ENCODE results near the gene ANKRD12. TPM values are rescaled to one million over a fixed set of nuclear protein-coding genes. Genes with fewer than 3 reads are reported as not detected.

Gene ANKRD12
- total RNA-seq, 1 experiment from 2014 or later = 31.6 TPM

GRCh38 chr18:9109523-9109922, 27.1 kb upstream of the ANKRD12 start:
- BruUV-seq (replicated peaks) = no TSS peak
- intact Hi-C loops (cut with micrococcal nuclease; ENCODE audit: unreplicated experiment) = no loop called here
- no peaks in the 10 kb centered on the region for H3K27me3 ChIP-seq (ENCODE audit: insufficient read depth, low read depth)
- no peaks in the 10 kb centered on the region for H3F3A ChIP-seq (ENCODE audit: insufficient read depth, low read depth)
- POLR2A ChIA-PET (ENCODE audit: unreplicated experiment) = interaction anchor here (0.6 to 0.7 kb wide), 3 partner anchors 26 to 158 kb away, joined by 3 to 7 read pairs (median 5); no protein-coding TSS in a partner anchor
- no peaks in the 10 kb centered on the region for H3K9me2 ChIP-seq (ENCODE audit: insufficient read depth)
- H3K9me3 ChIP-seq (ENCODE audit: insufficient read depth, low read depth) = no peaks in the 10 kb centered on the region
- H3K4me1 ChIP-seq (replicated peaks; ENCODE audit: insufficient read depth) = peaks cover 26% of the 10 kb centered on the region
- H3K27ac ChIP-seq = no peak overlapping the region
- no peak for TF ChIP-seq EZH2 (IDR thresholded peaks at IDR 0.05; ENCODE audit: low read depth)
- TF ChIP-seq CTCF (conservative IDR thresholded peaks at IDR 0.05) = no peak
- peaks cover 100% of the 10 kb centered on the region for H3K79me2 ChIP-seq (ENCODE audit: low read depth)
- no peak overlapping the region for H3K4me2 ChIP-seq
- CTCF ChIA-PET = interaction anchor here (0.6 kb wide), 2 partner anchors 225 to 1418 kb away, joined by 5 to 7 read pairs; partner anchors contain the start of gene TWSG1
- H3K4me3 ChIP-seq = no peak overlapping the region
- peaks cover 9% of the 10 kb centered on the region for H3K36me3 ChIP-seq (ENCODE audit: low read depth)
- no peak for DNase-seq
- H2AFZ ChIP-seq = no peak overlapping the region
- H4K20me1 ChIP-seq (ENCODE audit: insufficient read depth) = peaks cover 90% of the 10 kb centered on the region

- peaks cover 29% of the 10 kb centered on the region for H3K4me1 ChIP-seq (replicated peaks; ENCODE audit: insufficient read depth)
- no peak overlapping the region for H3K4me2 ChIP-seq
- peaks cover 27% of the 10 kb centered on the region for H3F3A ChIP-seq (ENCODE audit: insufficient read depth, low read depth)
- DNase-seq = no peak
- BruUV-seq (replicated peaks) = no TSS peak
- intact Hi-C loops (cut with micrococcal nuclease; ENCODE audit: unreplicated experiment) = no loop called here
- POLR2A ChIA-PET (ENCODE audit: unreplicated experiment) = interaction anchor here (0.6 kb wide), 1 partner anchor 97 kb away, joined by 18 read pairs; no protein-coding TSS in a partner anchor
- no peaks in the 10 kb centered on the region for H3K9me2 ChIP-seq (ENCODE audit: insufficient read depth)
- H3K4me3 ChIP-seq = no peak overlapping the region
- no peak for TF ChIP-seq EZH2 (IDR thresholded peaks at IDR 0.05; ENCODE audit: low read depth)
- no peak for TF ChIP-seq CTCF (conservative IDR thresholded peaks at IDR 0.05)
- CTCF ChIA-PET = no interaction called here
- H3K27ac ChIP-seq = peak overlapping the region; percentile 2; the same call in 1 of the 2 replicates
- H3K79me2 ChIP-seq (ENCODE audit: low read depth) = peaks cover 98% of the 10 kb centered on the region
- H4K20me1 ChIP-seq (ENCODE audit: insufficient read depth) = peaks cover 57% of the 10 kb centered on the region
- no peak overlapping the region for H2AFZ ChIP-seq
- 0 out of 2 replicates have a peak, but pooled peaks cover 3% of the 10 kb centered on the region for H3K36me3 ChIP-seq (ENCODE audit: low read depth)
- no peaks in the 10 kb centered on the region for H3K9me3 ChIP-seq (ENCODE audit: insufficient read depth, low read depth)
- H3K27me3 ChIP-seq (ENCODE audit: insufficient read depth, low read depth) = no peaks in the 10 kb centered on the region
Measured at GRCh38 chr18:9113468-9114149, 23.0 kb upstream of the ANKRD12 start.

GRCh38 chr18:9115984-9116383, 20.6 kb upstream of the ANKRD12 start:
- POLR2A ChIA-PET (ENCODE audit: unreplicated experiment) = no interaction called here
- H3K79me2 ChIP-seq (ENCODE audit: low read depth) = peaks cover 95% of the 10 kb centered on the region
- no peaks in the 10 kb centered on the region for H3K27me3 ChIP-seq (ENCODE audit: insufficient read depth, low read depth)
- no peak for TF ChIP-seq CTCF (conservative IDR thresholded peaks at IDR 0.05)
- no peak for TF ChIP-seq EZH2 (IDR thresholded peaks at IDR 0.05; ENCODE audit: low read depth)
- peaks cover 18% of the 10 kb centered on the region for H3K36me3 ChIP-seq (ENCODE audit: low read depth)
- peaks cover 29% of the 10 kb centered on the region for H3K4me1 ChIP-seq (replicated peaks; ENCODE audit: insufficient read depth)
- H3K4me3 ChIP-seq = no peak overlapping the region
- no peak overlapping the region for H2AFZ ChIP-seq
- peaks cover 43% of the 10 kb centered on the region for H4K20me1 ChIP-seq (ENCODE audit: insufficient read depth)
- H3K9me3 ChIP-seq (ENCODE audit: insufficient read depth, low read depth) = no peaks in the 10 kb centered on the region
- H3K27ac ChIP-seq = peak overlapping the region; percentile 85
- H3F3A ChIP-seq (ENCODE audit: insufficient read depth, low read depth) = peaks cover 27% of the 10 kb centered on the region
- no peak for DNase-seq
- CTCF ChIA-PET = no interaction called here
- H3K9me2 ChIP-seq (ENCODE audit: insufficient read depth) = no peaks in the 10 kb centered on the region
- intact Hi-C loops (cut with micrococcal nuclease; ENCODE audit: unreplicated experiment) = no loop called here
- peak overlapping the region; percentile 53; the same call in 1 of the 2 replicates for H3K4me2 ChIP-seq
- no TSS peak for BruUV-seq (replicated peaks)

Data from PC-9 (cell line).